ENCODE results near the gene AVEN. TPM values are rescaled to one million over a fixed set of nuclear protein-coding genes. Genes with fewer than 3 reads are reported as not detected.

Gene AVEN
- total RNA-seq, 6 experiments from 2014 or later: 8.2 to 10.2 (median 9.4) TPM

DNA sequence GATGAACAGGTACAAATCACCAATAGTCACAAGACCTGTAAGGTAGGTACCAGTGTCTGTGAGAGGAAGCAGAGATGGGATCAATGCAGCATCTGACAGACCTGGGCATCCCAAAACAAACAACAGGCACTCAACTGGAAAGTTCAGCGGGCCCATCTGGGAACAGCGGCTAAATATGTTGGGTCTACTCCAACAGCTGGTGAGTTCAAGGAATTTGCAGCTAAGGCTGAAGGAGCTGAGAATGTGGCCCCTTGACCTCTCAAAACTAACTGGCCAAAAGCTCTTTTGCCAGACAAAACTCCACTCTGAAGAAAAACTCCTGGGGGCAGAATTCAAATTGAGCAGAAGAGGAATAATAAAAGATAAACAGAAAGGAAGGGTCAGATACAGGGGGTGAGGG is 24.4 kb downstream of the AVEN start:
- Histone ChIP-seq H3K4me1 (no peaks in the 10 kb centered on the region), H3K27me3 (no peaks in the 10 kb centered on the region), H3K27ac (no peak overlapping the region), H3K4me3 (no peak overlapping the region), H3K9me3 (no peaks in the 10 kb centered on the region), H3K36me3 (no peaks in the 10 kb centered on the region)
- DNase-seq (no peak), ATAC-seq (no peak)
- 85% methylated on average over 2 of the region's 2 CpGs for WGBS (ENCODE audit: insufficient coverage, low coverage, low lambda C conversion rate, missing lambda C conversion rate)
- intact Hi-C loops (cut with DNase I): no loop called here
- TF ChIP-seq POLR2A (IDR thresholded peaks at IDR 0.05): no peak
- TF ChIP-seq, protein P1, sequence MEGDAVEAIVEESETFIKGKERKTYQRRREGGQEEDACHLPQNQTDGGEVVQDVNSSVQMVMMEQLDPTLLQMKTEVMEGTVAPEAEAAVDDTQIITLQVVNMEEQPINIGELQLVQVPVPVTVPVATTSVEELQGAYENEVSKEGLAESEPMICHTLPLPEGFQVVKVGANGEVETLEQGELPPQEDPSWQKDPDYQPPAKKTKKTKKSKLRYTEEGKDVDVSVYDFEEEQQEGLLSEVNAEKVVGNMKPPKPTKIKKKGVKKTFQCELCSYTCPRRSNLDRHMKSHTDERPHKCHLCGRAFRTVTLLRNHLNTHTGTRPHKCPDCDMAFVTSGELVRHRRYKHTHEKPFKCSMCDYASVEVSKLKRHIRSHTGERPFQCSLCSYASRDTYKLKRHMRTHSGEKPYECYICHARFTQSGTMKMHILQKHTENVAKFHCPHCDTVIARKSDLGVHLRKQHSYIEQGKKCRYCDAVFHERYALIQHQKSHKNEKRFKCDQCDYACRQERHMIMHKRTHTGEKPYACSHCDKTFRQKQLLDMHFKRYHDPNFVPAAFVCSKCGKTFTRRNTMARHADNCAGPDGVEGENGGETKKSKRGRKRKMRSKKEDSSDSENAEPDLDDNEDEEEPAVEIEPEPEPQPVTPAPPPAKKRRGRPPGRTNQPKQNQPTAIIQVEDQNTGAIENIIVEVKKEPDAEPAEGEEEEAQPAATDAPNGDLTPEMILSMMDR (IDR thresholded peaks at IDR 0.05): no peak

DNA sequence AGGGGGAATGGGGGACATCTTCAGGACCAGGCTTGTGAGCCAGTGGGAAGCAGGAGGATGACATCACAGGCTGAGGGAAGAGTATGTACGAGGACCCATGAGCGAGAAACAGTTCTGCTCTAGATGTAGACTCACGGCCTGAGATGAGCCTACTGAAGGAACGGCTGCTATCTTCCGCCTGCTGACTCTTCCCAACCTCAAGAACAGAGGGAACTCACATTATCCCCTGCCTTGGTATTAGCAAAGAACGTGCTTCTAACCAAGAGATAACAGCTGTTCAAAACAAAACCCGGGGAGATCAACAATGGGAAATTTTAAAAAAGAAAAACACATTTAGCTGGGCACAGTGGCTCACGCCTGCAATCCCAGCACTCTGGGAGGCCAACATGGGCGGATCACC is 25.3 kb downstream of the AVEN start:
- Histone ChIP-seq H3K27ac (no peak overlapping the region), H3K36me3 (no peaks in the 10 kb centered on the region), H3K4me1 (no peaks in the 10 kb centered on the region), H3K27me3 (no peaks in the 10 kb centered on the region), H3K4me3 (no peak overlapping the region), H3K9me3 (no peaks in the 10 kb centered on the region)
- ATAC-seq: no peak
- WGBS (ENCODE audit: insufficient coverage, low coverage, low lambda C conversion rate, missing lambda C conversion rate): 93% methylated on average over 3 of the region's 9 CpGs
- no peak for DNase-seq
- TF ChIP-seq POLR2A (IDR thresholded peaks at IDR 0.05): no peak
- TF ChIP-seq, protein P1 (IDR thresholded peaks at IDR 0.05): no peak
- intact Hi-C loops (cut with DNase I): no loop called here

DNA sequence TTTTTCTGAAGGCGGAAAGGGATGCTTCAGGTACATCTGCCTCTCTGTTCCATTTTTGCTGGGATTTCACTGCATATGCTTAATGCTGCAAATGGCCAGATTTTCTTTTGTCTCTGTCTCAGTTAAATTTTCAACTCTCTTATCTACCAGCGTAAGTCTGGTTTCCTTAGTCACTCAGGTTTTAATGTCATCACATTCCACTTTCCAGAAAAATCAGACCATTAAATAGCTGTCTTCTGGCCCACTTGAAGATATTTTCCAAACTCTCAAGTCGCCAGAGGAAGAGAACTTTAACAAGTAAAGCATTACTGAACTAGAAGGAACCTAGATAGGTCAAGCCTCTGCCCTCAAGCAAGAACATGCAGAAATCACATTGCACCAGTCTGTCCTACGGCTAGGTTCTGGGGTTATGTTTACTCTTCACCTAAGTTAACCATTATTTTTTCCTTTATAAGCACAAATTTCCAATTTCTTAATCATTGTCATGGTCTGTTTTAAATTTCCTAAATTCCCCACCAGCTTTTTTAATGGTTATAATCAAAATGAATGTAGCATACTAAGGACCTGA is 26.5 kb downstream of the AVEN start:
- no peak overlapping the region for H3K27ac ChIP-seq
- 72% methylated on average over 4 of the region's 4 CpGs for WGBS (ENCODE audit: insufficient coverage, low coverage, low lambda C conversion rate, missing lambda C conversion rate)
- ATAC-seq (peak in 3 of 4 donors; percentile 52 to 56 (median 55)), DNase-seq (no peak)
- no peaks in the 10 kb centered on the region for H3K36me3 ChIP-seq
- H3K4me1 ChIP-seq: no peaks in the 10 kb centered on the region
- no peaks in the 10 kb centered on the region for H3K9me3 ChIP-seq
- TF ChIP-seq, protein P1 (IDR thresholded peaks at IDR 0.05): no peak
- TF ChIP-seq POLR2A (IDR thresholded peaks at IDR 0.05): no peak
- H3K4me3 ChIP-seq: no peak overlapping the region
- H3K27me3 ChIP-seq: no peaks in the 10 kb centered on the region
- intact Hi-C loops (cut with DNase I): no loop called here

DNA sequence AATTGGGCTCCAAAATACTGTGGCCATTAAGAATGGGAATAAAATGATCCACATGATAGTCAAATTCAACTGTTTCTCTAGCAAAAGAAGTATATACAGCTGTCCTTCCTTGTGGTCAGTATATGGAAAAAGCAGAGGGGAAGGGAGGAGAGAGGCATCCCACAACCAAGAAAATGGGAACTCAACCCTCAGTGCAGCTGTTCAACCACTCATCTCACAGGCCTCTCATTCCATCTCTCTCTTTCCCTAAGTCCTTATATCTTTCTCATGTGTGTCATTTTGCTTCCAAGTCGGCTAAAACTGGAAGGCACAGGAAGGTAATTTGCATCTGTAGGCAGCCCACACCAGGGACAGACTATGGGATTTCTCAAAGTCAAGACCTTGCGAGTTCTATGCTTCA is 27.5 kb downstream of the AVEN start:
- no peak for DNase-seq

More for the DNA sequence above, 27.5 kb downstream of the AVEN start:
- Histone ChIP-seq H3K36me3 (no peaks in the 10 kb centered on the region), H3K9me3 (no peaks in the 10 kb centered on the region), H3K27ac (no peak overlapping the region), H3K27me3 (no peaks in the 10 kb centered on the region), H3K4me1 (no peaks in the 10 kb centered on the region), H3K4me3 (no peak overlapping the region)
- TF ChIP-seq, protein P1 (IDR thresholded peaks at IDR 0.05): no peak
- TF ChIP-seq POLR2A (IDR thresholded peaks at IDR 0.05): no peak
- ATAC-seq: no peak
- intact Hi-C loops (cut with DNase I): no loop called here
- 92% methylated on average over 2 of the region's 2 CpGs for WGBS (ENCODE audit: insufficient coverage, low coverage, low lambda C conversion rate, missing lambda C conversion rate)

Measured in right lobe of liver (tissue), 6 donors.